SK-MEL-5 (cell line): ENCODE results near the gene KLF17. TPM values are rescaled to one million over a fixed set of nuclear protein-coding genes. Genes with fewer than 3 reads are reported as not detected.
"Not testable (repeated sequence)": the region's sequence is repeated elsewhere in the genome, so short reads cannot be mapped to it uniquely, and the experiment has no call there.

Source experiments
- DNase-seq: peaks from one replicate; pipeline ENCODE4 v3.0.0-alpha.2; 2016; ENCODE audit warnings: low read depth, low spot score
- in situ Hi-C: cut with HindIII; loops from 2 replicates; pipeline ENCODE4 v1.10.0; 2016; ENCODE audit warnings: low sequenced_read_pairs, high pct_unique_total_duplicates, low pct_unique_long_range_greater_than_20kb
- total RNA-seq: library from RNA; depleted of rRNA; stranded (reverse); fragments of >200 nt; shearing (Covaris generic); gene quantifications from 2 replicates; pipeline ENCODE4 v1.2.3, GENCODE V29; 2014

Gene KLF17
- total RNA-seq, 1 experiment from 2014 or later: not detected

GRCh38 chr1:44138239-44138638, 19.6 kb downstream of the KLF17 start:
- in situ Hi-C loops: no loop called here
- DNase-seq: no peak

GRCh38 chr1:44139565-44139964, 20.9 kb downstream of the KLF17 start:
- in situ Hi-C loops, DNase-seq: not testable (repeated sequence)

- in situ Hi-C loops: no loop called here
- DNase-seq: no peak
Observed at GRCh38 chr1:44141531-44141930, 22.9 kb downstream of the KLF17 start, which contains the start of gene KLF18. Gene KLF18, minus strand, starts transcription at chr1:44141631. Its CDS starts 0 bp downstream, at chr1:44141631.

GRCh38 chr1:44144962-44145756, 26.5 kb downstream of the KLF17 start:
- in situ Hi-C loops: no loop called here
- no peak for DNase-seq

GRCh38 chr1:44146536-44147361, 28.1 kb downstream of the KLF17 start:
- DNase-seq: no peak
- in situ Hi-C loops: no loop called here

- DNase-seq: no peak
- in situ Hi-C loops: no loop called here
Observed at GRCh38 chr1:44147582-44147981, 29.0 kb downstream of the KLF17 start.

GRCh38 chr1:44151332-44151731, 32.7 kb downstream of the KLF17 start:
- in situ Hi-C loops: no loop called here
- DNase-seq: no peak

- DNase-seq: no peak
- in situ Hi-C loops: no loop called here
Observed at GRCh38 chr1:44151808-44152207, 33.2 kb downstream of the KLF17 start.

GRCh38 chr1:44152692-44153091, 34.1 kb downstream of the KLF17 start:
- no peak for DNase-seq
- in situ Hi-C loops: no loop called here

- in situ Hi-C loops: no loop called here
Observed at GRCh38 chr1:44154049-44154448, 35.4 kb downstream of the KLF17 start.

GRCh38 chr1:44157903-44158302, 39.3 kb downstream of the KLF17 start:
- in situ Hi-C loops: no loop called here
- no peak for DNase-seq

More at GRCh38 chr1:44154049-44154448, 35.4 kb downstream of the KLF17 start:
- no peak for DNase-seq

- no peak for DNase-seq
- in situ Hi-C loops: no loop called here
Observed at GRCh38 chr1:44158871-44159270, 40.2 kb downstream of the KLF17 start.

GRCh38 chr1:44161546-44161945, 42.9 kb downstream of the KLF17 start:
- no peak for DNase-seq
- in situ Hi-C loops: no loop called here

- DNase-seq: no peak
- in situ Hi-C loops: no loop called here
Observed at GRCh38 chr1:44168520-44169098, 50.0 kb downstream of the KLF17 start.

GRCh38 chr1:44170281-44170823, 51.7 kb downstream of the KLF17 start:
- DNase-seq: peak; percentile 6
- in situ Hi-C loops: no loop called here

- in situ Hi-C loops: no loop called here
- no peak for DNase-seq
Observed at GRCh38 chr1:44174630-44175029, 56.0 kb downstream of the KLF17 start.
